HG02973 (cell line): Measurements from ENCODE around the gene RTN4.

Source experiments
- ATAC-seq: cut with Tn5 transposase; IDR thresholded peaks from one replicate; pipeline ENCODE4 v1.9.1; 2021; ENCODE audit warnings: moderate library complexity; ENCODE audit not compliant: unreplicated experiment

RTN4 gene

DNA sequence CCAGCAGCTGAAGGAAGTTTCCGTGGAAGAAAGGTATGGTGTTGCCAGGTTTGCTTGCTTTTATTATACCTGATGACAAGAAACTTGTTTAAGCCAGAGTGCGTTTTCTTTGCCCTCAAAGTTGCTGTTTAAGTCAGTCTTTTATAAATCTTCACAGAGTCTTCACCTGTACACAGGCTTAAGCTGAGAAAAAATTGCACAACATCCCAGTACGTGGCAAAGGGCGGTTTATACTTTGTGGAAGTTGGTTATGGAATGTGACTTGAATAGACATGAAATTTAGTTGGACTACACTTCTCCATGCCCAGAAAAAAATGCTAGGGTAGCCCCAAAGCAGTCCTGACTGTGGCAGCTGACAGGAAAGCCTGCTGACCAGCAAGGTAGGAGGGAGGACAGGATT, 121.5 kb downstream of the RTN4 start:
- no peak for ATAC-seq

DNA sequence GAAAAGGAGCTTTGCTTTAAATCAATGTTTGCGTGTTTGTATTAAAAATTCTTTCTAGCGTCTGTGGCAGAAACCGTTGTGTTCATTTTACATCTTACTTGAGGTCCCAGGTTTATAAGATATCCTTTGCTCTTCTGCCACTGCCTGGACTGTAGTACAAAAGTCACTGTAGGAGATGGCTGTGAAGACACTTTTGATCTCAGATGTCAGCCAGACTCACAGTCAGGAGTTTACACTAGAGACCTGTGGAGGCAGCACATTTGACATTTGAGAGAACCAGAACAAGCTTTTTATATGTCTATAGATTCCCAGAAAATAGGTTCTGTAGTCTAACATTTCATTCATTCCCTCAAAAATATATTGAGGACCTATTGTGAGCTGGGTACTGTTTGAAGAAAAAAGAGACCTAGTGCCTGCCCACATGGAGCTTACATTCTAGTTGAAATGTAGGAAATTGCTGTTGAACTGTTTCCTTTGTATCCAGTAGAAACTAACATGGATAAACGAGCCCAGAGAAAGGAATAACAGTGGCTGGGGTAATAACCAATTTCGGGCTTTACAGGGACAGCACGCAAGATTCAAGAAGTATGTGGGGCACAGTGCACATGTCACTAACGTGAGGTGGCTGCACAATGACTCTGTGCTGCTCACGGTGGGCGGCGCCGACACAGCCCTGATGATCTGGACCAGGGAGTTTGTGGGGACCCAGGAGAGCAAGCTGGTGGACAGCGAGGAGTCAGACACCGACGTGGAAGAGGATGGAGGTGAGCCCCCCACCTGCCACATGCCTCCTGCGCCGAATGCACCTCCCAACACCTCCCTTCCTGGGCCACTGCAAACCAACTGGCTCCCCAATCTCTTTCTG, 122.3 kb downstream of the RTN4 start:
- no peak for ATAC-seq

DNA sequence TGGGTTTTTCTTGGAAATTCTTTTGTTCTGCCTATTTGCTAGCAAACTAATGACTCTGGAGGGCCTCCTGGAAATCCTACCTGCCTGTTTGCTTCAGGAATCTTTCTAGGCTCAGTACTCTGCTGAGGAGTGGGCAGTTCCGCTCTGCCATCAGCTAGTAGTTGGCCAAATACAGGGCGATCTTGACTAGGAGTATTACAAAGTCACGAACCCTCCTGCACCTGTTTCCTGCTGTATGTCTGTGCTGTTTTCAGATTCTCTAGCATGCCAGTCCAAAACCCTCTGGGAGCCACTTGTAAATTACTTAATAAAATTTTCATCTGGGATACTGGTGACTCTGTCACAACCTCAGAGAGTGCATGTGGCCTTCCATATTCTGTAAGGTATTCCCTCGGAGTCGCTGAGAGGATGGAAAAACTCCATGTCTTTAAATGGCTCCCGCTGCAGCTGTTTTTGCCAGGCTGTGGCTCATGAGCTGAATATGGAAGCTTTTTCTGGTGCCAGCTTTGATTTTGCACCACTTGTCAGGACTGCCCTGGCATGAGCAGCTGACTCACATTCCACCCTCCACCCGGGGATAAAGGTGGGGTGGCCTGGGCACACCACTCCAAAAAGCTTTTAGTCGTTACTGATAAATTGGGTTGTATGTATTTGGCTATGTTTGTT, 123.0 kb downstream of the RTN4 start:
- no peak for ATAC-seq

DNA sequence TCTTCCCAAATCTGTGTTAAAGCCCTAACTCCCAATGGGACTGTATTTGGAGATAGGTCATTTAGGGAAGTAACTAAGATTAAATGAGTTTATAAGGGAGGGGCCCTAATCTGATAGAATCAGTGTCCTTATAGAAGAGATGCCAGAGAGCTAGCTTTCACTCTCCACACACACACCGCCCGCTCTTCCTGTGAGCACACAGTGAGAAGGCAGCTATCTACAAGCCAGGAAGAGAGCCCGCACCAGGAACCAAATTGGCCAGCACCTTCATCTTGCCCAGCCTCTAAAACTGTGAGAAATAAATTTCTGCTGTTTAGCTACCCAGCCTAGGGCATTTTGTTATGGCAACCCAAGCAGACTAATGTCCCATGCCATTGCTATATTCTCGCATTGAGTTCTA, 125.2 kb downstream of the RTN4 start:
- no peak for ATAC-seq

DNA sequence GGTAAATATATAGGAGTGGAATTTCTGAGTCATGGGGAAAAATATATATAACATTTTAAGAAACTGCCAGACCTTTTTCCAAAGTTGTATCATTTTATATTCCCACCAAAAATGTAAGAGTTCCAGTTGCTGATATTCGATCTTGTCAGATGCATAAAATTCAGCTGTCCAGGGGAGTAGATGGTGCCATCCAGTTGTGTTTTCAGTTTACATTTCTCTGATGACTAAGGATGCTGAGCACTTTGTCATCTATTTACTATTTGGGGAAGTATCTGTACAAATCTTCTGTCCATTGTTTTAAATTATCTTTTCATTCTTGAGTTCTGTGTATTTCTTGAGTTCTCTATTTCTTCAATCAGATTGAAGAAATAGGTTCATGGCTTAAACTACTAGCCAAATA, 126.1 kb downstream of the RTN4 start:
- ATAC-seq = no peak
